HG03280 (cell line): Measurements from ENCODE around the gene ANKS1A.

Experiments used
- ATAC-seq: cut with Tn5 transposase; IDR thresholded peaks from one replicate; pipeline ENCODE4 v1.9.1; 2021; ENCODE audit warnings: mild to moderate bottlenecking, moderate library complexity; ENCODE audit not compliant: unreplicated experiment

ANKS1A gene

GRCh38 chr6:35049900-35050756, 161.1 kb downstream of the ANKS1A start:
- no peak for ATAC-seq

- ATAC-seq, result no peak
These were observed 161.8 kb downstream of the ANKS1A start for GRCh38 chr6:35050757-35051330.

- no peak for ATAC-seq
These were observed 162.3 kb downstream of the ANKS1A start for GRCh38 chr6:35051396-35051795.

- ATAC-seq, result no peak
These were observed 163.0 kb downstream of the ANKS1A start for GRCh38 chr6:35051997-35052583.

- ATAC-seq, result no peak
These were observed 163.9 kb downstream of the ANKS1A start for GRCh38 chr6:35052694-35053565.

- ATAC-seq, result no peak
These were observed 164.6 kb downstream of the ANKS1A start for GRCh38 chr6:35053701-35054100.

- ATAC-seq, result no peak
These were observed 165.2 kb downstream of the ANKS1A start for GRCh38 chr6:35054106-35054742.

GRCh38 chr6:35054743-35055130, 165.7 kb downstream of the ANKS1A start:
- ATAC-seq, result no peak

GRCh38 chr6:35055891-35056290, 166.8 kb downstream of the ANKS1A start:
- no peak for ATAC-seq

- ATAC-seq, result no peak
These were observed 167.9 kb downstream of the ANKS1A start for GRCh38 chr6:35056952-35057351.

- ATAC-seq, result no peak
These were observed 168.6 kb downstream of the ANKS1A start for GRCh38 chr6:35057449-35058357.

- no peak for ATAC-seq
These were observed 169.3 kb downstream of the ANKS1A start for GRCh38 chr6:35058358-35058675.

- ATAC-seq, result no peak
These were observed 169.9 kb downstream of the ANKS1A start for GRCh38 chr6:35058865-35059522.

GRCh38 chr6:35059596-35060345, 170.7 kb downstream of the ANKS1A start:
- no peak for ATAC-seq

GRCh38 chr6:35061102-35061615, 172.1 kb downstream of the ANKS1A start:
- ATAC-seq, result no peak

- ATAC-seq, result no peak
These were observed 172.8 kb downstream of the ANKS1A start for GRCh38 chr6:35061651-35062410.

GRCh38 chr6:35062676-35063574, 173.9 kb downstream of the ANKS1A start:
- ATAC-seq, result no peak
